Uterus (tissue), 2 donors: ENCODE results near the gene SAP30BP.

Experiments
- CTCF ChIP-seq, 4 experiments: fragments of 200-600 bp in 2 of 4; fragments of 450-650 bp in 2 of 4; sonication (generic) in 2 of 4; IDR thresholded peaks; one replicate each; pipeline ENCODE4 v1.5.1; 2016 to 2019; ENCODE audit warnings: antibody characterized with exemption in 4 of 4, mild to moderate bottlenecking in 2 of 4, moderate library complexity in 1 of 4
- POLR2A ChIP-seq, 2 donors: fragments of 450-650 bp; IDR thresholded peaks; one replicate each; pipeline ENCODE4 v1.6.1; 2016; ENCODE audit warnings: antibody characterized with exemption in 2 of 2, mild to moderate bottlenecking in 1 of 2, moderate library complexity in 1 of 2

GRCh38 chr17:75722542-75723095 lies 55.5 kb downstream of the SAP30BP start:
- TF ChIP-seq CTCF (IDR thresholded peaks at IDR 0.05) (no peak), POLR2A (IDR thresholded peaks at IDR 0.05) (no peak)
